ENCODE measurements around the gene DRAXIN. TPM values are rescaled to one million over a fixed set of nuclear protein-coding genes. Genes with fewer than 3 reads are reported as not detected.

DRAXIN gene
- total RNA-seq, 4 donors from 2014 or later = 0.17 TPM; not detected in 3

DNA sequence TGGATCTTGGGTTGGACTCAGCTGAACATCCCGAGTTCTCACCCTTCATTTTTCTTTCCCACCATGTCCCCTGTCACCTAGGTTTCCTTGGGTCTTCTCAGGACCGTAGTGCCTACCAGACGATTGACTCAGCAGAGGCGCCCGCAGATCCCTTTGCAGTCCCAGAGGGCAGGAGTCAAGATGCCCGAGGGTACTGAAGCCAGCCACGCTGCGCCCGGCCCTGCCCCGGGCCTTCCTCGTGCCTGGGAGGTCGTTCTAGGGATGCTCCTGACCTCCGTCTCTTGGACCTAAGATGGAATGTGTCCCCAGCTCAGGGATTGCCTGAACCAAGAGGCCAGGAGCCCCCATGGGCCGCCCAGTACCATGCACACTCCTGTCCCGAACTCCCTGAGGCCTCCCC is 58.5 kb downstream of the DRAXIN start:
- no peak for TF ChIP-seq CTCF (IDR thresholded peaks at IDR 0.05; ENCODE audit: low read depth)

GRCh38 chr1:11751087-11751486 is 59.6 kb downstream of the DRAXIN start:
- no peak for TF ChIP-seq CTCF (IDR thresholded peaks at IDR 0.05; ENCODE audit: low read depth)

DNA sequence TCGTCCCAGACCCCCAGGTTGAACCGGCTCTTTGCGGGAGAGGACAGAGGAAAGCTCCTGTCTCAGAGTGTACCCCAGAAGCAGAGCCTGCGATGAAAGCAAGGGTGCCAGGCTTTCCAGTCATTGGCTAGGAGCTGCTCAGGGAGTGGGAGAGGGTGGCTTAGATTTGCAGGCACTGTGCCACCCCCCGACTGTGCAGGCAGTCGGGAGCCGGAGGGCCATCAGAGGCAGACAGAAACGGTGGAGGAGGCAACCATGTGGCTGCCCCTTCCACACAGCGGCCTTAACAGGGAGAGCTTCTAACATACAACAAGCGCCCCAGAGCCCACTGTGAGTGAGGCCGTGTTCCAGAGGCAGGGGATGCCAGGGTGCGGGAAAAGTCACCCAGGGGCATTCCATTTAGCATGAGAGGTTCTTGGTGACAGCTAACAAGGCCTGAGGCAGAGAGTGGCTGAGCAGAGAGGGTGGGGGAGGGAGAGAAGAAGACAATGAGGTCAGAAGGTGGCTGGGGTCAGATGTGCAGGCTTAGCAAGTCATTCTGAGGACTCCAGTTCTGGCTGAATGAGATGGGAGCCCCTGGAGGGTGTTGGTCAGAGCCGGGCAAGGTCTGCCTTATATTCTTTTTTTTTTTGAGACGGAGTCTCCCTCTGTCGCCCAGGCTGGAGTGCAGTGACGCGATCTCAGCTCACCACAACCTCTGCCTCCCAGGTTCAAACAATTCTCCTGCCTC is 61.0 kb downstream of the DRAXIN start:
- no peak for TF ChIP-seq CTCF (IDR thresholded peaks at IDR 0.05; ENCODE audit: low read depth)

GRCh38 chr1:11753555-11754208 is 62.2 kb downstream of the DRAXIN start:
- TF ChIP-seq CTCF (IDR thresholded peaks at IDR 0.05; ENCODE audit: low read depth) = no peak

DNA sequence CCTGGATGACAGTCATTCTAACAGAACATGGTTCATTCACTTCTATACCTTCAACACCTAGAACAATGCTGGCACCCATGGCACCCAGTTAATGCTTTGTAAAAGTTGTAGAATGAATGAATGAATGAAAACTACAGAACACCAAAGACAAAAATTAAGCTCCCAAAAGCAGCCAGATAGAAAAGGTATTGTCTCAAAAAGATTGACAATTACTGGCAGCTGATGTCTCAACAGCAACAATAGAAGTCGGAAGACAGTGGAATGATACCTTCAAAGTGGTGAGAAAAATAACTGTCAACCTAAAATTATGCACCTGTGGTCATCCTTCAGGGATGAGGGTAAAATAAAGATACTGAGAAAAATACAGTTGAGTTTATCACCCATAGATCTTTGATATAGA is 65.5 kb downstream of the DRAXIN start:
- no peak for TF ChIP-seq CTCF (IDR thresholded peaks at IDR 0.05; ENCODE audit: low read depth)

DNA sequence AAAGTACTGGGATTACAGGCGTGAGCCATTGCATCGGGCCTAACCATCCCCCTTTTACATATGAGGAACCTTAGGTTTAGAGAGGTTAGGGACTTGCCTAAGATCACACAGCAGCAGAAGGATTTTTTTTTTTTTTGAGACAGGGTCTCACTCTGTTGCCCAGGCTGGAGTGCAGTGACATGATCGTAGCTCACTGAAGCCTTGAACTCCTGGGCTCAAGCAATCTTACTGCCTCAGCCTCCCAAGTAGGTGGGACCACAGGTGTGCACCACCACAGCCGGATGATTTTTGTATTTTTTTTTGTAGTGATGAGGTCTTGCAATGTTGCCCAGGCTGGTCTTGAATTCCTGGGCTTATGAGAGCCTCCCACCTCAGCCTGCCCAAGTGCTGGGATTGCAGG is 68.3 kb downstream of the DRAXIN start:
- TF ChIP-seq CTCF (IDR thresholded peaks at IDR 0.05; ENCODE audit: low read depth) = no peak

DNA sequence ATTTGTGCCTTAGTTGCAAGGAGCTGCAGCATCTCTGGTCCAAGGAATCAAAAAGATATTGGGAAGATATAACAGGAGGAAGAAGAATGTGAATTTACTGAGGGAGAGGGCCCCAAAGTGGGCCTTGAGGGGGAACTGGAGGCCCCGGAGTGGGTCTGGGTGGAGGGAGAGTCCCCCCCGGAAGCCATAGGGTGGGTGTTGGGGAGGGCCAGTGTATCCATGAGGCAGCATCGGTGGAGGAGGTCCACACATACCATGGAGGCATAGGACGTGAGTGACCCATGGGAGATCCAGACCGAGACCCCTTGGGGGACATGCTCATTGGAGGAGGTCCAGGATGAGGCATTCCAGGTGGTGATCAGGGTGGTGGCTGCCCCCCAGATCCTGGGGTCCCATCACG is 69.8 kb downstream of the DRAXIN start:
- TF ChIP-seq CTCF (IDR thresholded peaks at IDR 0.05; ENCODE audit: low read depth) = no peak
